Skin epidermis (tissue), 12 donors: Measurements from ENCODE around the gene EHMT1.
"Not testable (repeated sequence)": the region's sequence is repeated elsewhere in the genome, so short reads cannot be mapped to it uniquely, and the experiment has no call there.

Experiments used
- H3K27ac ChIP-seq, 21 experiments: fragments of 200-600 bp; sonication (generic) in 11 of 21; one replicate each; pipeline ENCODE4 v1.5.0; 2020; ENCODE audit warnings: mild to moderate bottlenecking in 3 of 21, inconsistent platforms in 2 of 21, moderate library complexity in 2 of 21
- H3K4me3 ChIP-seq, 7 experiments: fragments of 200-600 bp; sonication (generic) in 2 of 7; one replicate each; pipeline ENCODE4 v1.5.0; 2020; ENCODE audit warnings: inconsistent platforms in 2 of 7, mild to moderate bottlenecking in 2 of 7, moderate library complexity in 1 of 7

Gene EHMT1

DNA sequence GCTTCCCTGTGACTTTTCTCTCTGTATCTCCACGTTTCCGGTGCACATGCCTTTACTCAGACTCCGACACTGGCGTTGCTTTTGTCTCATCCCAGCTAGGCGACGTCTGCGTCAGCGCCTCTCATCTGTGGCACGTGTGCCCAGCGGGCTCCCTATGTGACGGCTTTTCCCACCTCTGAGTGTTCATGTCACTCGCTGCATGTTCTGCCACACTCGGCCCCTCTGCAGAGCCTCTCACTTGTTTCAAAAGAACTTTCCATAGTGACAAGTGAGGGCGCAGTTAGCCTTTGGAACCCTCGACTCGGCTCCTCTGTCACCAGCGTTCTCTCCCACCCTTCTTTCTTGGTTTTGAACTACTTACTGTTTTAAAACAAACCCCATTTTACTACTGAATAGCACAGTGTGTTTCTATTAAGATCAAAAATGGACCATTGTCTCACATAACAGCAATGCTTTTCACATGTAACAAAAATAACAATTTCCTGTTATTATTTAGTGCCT, 145.4 kb downstream of the EHMT1 start:
- Histone ChIP-seq H3K4me3 (no peak overlapping the region), H3K27ac (peak overlapping the region in 2 of 21 experiments; percentile 12 to 52)

DNA sequence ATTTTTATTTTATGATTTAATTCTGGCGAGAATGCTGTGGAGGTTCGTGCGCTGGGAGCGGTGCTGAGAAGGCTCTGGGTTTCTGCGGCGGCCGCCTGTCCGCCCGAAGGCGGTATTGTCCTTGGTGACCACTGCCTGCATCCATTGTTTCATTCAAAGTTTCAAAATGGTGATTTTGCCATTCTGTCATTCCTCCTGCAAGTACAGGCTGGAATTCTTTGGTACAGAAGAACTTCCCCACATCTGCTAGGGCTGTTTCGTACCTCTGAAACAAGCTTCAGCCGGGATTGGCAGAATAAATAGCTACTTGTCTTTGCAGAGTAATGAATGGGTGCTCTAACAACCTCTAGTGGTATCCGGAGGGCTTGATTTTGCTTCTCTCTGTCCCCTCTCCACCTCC, 146.2 kb downstream of the EHMT1 start:
- Histone ChIP-seq H3K27ac (peak overlapping the region in 3 of 21 experiments; percentile 16 to 52 (median 49)), H3K4me3 (no peak overlapping the region)

DNA sequence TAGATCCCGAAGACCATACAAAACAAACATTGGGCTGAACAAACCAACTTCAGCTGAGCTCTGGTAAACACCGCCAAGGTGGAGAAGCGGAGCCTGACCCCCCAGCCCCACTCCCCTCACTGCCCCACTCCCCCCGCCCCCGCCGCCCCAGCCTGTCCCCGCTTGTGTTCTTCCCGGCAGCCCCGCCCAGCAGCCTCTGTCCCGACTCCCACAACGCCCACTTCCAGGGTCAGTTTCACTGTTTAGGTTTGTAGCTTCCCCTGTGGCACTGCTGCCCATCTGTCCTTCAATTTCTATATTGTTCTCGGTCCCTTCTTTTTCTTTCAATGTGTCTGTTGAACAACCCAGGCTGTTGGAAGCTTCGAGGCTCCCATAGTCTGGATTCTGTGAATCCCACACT, 146.7 kb downstream of the EHMT1 start:
- Histone ChIP-seq H3K4me3 (no peak overlapping the region), H3K27ac (peak overlapping the region in 2 of 21 experiments; percentile 34 to 49)

DNA sequence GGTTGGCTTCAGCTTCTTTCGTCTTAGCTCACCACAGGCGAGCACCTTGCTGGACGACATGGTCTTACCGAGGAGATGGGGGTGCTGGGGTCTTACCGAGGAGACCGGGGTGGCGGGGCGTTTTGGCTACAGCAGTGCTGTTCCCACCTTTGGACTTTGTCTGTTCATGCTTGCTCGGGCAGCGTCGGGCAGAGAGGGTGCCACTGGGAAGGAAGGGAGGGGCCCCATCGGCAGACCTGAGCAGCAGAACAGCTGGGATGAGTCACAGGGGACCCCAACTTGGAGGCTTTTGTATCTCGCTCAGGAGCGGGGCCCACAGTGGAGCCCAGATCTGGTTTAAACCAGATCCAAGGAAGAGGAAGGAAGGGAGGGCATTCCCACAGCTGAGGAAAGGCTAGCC, 152.8 kb downstream of the EHMT1 start:
- H3K27ac ChIP-seq: no peak overlapping the region
- H3K4me3 ChIP-seq: no peak overlapping the region

DNA sequence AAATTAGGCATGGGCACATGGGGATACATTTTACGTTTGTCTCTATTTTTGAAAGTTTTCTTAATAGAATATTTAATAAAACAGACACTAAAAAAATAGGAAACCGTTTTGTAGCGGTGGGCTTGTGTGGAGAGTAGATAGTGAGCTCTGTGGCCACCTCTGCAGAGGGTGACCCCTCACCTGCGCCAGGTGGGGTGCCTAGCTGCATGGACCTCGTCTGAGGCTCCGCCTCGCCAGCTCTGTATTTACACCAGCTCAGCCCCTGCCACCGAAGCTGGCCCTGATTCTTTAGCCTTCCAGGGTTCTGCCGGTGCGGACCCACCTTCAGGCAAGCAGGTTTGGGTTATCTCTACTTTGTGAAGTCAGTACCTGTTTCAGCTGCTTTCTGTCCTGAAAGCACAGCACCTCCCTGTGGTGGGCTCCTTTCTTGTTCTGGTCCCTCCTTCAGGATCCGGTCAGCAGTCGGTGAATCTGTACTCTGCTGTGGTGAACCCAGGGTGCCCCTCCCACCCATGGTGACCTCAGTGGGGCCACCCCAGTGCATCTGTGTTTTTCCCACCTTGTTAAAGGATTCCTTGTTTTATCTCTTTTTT, 153.6 kb downstream of the EHMT1 start:
- H3K4me3 ChIP-seq: no peak overlapping the region

DNA sequence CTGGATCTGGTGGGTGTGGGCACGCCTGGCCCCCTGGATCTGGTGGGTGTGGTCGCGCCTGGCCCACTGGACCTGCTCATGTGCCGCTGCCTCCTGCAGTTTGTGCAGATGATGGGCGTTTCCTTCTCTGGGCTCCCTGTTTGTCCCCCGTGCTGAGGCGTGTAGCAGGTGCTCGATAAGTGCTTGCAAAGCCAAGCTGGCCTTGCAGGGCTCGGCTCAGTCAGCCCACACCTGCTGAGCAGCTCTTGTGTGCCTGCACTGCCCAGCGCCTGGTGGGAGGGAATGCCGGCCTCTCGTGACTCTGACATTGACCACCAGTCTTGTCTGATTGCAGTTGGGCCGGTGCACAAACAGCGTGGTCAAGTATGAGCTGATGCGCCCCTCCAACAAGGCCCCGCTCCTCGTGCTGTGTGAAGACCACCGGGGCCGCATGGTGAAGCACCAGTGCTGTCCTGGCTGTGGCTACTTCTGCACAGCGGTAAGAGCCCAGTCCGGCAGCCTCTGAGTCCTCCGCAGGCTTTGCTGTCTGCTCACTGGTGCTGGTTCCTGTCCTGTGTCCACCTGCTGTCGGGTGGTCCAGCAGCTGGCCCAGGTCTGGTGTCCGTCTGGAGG, 156.1 kb downstream of the EHMT1 start:
- Histone ChIP-seq H3K27ac (no peak overlapping the region), H3K4me3 (no peak overlapping the region)

More for the DNA sequence above, 153.6 kb downstream of the EHMT1 start:
- H3K27ac ChIP-seq: no peak overlapping the region

DNA sequence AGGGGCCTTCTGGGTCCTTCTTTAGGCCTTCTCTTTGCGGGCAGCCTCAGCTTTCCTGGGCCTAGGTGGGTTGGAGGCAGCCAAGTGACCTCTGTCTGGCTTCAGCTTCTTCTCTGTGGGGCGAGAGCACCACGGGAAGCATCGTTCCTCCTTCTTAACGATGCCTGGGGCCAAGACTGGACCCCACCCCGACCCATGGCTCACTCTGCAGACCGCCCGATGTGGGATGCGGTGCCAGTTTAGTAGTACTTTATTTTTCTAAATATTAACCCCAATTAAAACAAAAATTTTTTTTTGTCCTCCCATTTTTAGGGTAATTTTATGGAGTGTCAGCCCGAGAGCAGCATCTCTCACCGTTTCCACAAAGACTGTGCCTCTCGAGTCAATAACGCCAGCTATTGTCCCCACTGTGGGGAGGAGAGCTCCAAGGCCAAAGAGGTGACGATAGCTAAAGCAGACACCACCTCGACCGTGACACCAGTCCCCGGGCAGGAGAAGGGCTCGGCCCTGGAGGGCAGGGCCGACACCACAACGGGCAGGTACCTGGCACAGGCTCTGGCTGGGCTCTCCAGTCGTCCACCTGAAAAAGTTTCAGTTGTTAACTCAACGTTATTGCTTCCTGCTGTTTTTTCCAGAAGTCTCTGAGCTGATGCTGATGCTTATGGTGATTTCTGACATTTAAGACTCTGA, 157.6 kb downstream of the EHMT1 start:
- H3K27ac ChIP-seq: no peak overlapping the region
- H3K4me3 ChIP-seq: no peak overlapping the region

DNA sequence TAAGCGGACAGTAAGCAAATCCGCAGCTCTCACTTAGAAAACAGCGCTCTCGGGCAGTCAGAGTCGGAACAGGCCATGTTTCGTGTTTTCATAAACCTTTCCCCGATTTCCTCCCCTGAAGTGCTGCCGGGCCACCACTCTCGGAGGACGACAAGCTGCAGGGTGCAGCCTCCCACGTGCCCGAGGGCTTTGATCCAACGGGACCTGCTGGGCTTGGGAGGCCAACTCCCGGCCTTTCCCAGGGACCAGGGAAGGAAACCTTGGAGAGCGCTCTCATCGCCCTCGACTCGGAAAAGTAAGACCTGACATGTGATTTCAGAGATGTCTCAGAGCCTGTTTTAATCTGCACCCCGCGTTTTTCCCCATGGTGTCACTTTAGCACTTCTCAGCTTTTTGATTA, 159.0 kb downstream of the EHMT1 start:
- H3K27ac ChIP-seq: no peak overlapping the region
- H3K4me3 ChIP-seq: no peak overlapping the region

DNA sequence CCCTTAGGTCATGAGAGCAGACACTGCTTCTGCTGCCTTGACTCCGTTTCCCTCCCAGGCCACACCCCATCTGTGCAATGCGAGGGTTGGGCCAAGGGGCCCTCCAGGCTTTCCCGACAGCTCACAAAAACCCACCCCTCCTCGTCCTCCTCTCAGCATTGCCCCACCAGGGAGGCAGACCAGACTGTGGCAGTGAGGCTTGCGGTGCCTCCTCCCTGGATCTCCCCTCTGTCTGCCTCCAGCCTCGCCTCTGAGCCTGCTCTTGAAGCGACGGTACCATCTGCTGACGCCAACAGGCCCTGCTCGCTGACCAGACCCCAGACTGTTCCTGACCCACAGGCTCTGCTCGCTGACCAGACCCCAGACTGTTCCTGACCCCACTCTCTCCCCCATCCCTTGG, 159.5 kb downstream of the EHMT1 start:
- H3K27ac ChIP-seq: no peak overlapping the region

DNA sequence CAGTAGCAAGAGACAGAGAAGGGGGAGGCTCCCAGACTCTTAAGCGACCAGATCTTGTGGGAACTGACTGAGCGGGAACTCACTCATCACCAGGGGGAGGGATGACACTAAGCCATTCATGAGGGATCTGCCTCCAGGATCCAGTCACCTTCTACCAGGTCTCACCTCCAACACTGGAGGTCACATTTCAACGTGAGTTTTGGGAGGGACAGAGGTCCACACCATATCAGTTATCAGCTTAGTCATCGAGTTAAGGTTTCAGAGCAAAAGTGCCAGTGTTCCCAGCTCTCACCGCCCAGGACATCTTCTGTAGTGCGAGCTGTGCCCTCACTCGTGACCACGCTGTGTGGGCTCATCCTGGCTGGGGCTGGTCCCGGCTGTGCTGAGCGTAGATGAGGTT, 160.1 kb downstream of the EHMT1 start:
- H3K4me3 ChIP-seq: no peak overlapping the region
- no peak overlapping the region for H3K27ac ChIP-seq

More for the DNA sequence above, 159.5 kb downstream of the EHMT1 start:
- no peak overlapping the region for H3K4me3 ChIP-seq

DNA sequence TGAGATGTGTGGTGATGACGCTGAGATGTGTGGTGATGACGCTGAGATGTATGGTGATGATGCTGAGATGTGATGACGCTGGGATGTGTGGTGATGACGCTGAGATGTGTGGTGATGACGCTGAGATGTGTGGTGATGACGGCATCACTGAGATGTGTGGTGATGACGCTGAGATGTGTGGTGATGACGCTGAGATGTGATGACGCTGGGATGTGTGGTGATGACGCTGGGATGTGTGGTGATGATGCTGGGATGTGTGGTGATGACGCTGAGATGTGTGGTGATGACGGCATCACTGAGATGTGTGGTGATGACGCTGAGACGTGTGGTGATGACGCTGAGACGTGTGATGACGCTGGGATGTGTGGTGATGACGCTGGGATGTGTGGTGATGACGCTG, 161.2 kb downstream of the EHMT1 start:
- not testable (repeated sequence) for H3K27ac ChIP-seq

DNA sequence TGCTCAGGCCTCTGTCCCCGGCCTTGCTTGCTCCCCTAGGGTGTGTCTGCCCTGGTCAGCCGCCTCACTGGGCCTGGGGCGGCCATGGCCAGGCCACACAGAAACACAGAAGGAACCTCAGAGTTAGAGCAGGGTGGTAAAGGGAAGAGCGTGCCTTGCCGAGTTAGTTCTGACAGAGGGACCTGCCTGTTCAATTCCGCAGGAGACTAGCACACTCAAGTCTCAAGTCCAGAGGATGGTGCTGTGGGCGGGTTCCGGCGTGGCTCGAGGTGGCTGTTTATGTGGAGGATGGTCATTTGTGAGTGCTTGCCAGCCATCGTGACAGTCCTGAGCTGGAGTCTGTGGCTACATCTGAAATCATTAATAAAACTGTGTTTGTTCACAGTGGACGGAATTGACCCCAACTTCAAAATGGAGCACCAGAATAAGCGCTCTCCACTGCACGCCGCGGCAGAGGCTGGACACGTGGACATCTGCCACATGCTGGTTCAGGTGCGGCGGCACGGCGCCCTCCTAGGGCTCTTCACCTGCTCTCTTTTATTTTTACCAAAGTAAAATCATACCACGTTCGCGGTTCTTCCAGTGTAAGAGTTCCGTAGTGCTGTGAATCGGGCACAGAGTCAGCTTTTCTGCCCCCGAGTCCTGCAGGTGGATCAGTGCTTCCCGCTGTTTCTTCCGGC, 163.2 kb downstream of the EHMT1 start:
- Histone ChIP-seq H3K27ac (no peak overlapping the region), H3K4me3 (no peak overlapping the region)

More for the DNA sequence above, 161.2 kb downstream of the EHMT1 start:
- not testable (repeated sequence) for H3K4me3 ChIP-seq

DNA sequence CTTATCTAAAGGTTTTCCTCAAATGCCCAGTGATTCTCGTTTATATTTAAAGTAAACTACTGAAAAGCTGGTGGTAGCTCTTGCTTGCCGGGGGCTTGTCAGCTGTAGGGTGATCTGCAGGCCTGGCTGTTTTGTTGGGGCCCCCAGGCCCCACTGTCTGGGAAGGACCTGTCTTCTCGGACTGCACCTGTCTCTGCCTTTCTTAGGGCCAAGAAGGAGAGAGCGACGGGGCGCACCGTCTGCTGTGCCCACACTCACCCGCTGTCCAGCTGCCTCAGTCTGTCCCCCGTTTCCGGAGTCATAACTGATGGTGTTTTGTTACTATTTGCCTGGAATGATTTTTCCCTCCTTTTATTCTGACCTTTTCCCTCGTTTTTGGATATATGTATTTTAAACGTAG, 164.7 kb downstream of the EHMT1 start:
- Histone ChIP-seq H3K27ac (no peak overlapping the region), H3K4me3 (no peak overlapping the region)

DNA sequence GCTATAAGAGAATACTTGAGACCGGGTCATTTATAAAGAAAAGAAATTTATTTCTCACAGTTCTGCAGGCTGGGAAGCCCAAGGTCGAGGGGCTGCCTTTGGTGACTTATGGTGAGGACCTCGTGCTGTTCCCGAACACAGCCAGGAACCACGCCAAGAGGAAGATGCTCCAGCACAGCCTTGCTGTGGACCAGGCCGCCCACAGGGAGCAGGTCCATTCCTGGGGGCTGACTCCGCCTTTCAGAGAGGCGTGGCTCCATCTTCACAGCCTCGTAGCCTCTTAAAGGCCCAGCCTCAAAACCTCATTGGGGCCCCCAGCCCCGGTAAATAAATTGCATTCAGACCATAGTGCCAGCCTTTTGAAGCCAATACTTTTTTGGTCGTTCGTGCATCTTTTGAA, 165.2 kb downstream of the EHMT1 start:
- Histone ChIP-seq H3K27ac (no peak overlapping the region), H3K4me3 (no peak overlapping the region)

DNA sequence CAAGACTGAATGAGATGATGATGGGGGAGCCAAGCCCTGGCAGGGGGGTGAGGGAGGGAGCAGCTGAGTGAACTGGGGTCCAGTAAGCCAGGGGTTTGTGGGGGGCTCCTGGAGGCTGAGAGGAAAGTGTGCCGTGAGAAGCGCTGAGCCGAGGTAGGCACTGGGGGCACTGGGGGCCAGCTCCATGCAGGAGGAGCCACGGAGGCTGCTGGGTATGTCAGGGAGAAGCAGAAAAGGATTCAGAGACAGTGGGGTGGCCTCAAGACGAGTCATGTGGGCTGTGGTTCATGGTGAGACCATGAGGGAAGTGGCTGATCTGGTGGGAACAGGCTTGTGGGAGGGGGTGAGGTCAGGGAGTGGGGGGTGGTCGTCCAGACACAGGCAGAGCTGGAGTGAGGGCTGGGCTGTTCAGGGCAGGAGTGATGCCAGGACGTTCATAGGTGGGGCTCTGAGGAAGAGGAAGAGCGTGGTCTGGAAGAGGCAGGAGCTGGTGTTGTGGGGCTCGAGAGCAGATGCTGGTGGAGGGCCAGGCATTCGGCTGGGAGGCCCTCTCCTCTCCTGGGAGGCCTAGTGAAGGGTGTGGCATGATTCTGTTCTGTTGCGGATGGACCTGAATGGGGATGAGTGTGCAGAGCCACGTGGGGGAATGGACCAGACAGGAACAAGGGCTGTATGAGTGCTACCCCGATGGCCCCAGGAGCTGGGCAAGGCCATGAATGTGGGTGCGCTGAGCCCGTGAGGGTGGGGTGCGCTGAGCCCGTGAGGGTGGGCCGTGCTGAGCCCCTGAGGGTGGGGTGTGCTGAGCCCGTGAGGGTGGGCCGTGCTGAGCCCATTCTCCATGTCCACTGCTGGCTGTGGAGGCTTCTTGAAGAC, 166.1 kb downstream of the EHMT1 start:
- Histone ChIP-seq H3K4me3 (no peak overlapping the region), H3K27ac (no peak overlapping the region)

DNA sequence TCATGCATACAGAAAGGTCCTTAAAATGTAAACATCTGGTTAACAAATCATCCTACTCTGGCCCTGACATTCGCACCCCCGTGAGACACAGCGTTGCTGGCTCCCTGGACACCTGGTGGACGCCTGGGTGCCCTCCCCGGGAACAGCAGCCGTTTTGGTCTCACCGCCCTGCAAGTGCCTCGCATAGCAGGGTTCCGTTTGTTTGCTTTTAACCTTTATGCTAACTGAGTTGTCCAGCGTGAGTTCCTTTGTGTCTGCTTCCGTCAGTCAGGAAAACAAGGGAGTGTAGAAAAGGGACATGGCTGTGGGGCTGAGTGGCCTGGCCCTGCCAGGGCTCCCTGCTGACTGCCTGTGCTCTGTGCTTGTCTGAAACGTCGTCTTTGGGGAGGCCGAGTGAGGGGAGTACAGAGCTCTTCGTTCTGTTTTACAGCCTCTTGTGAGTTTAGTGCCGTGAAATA, 166.9 kb downstream of the EHMT1 start:
- Histone ChIP-seq H3K4me3 (no peak overlapping the region), H3K27ac (no peak overlapping the region)

DNA sequence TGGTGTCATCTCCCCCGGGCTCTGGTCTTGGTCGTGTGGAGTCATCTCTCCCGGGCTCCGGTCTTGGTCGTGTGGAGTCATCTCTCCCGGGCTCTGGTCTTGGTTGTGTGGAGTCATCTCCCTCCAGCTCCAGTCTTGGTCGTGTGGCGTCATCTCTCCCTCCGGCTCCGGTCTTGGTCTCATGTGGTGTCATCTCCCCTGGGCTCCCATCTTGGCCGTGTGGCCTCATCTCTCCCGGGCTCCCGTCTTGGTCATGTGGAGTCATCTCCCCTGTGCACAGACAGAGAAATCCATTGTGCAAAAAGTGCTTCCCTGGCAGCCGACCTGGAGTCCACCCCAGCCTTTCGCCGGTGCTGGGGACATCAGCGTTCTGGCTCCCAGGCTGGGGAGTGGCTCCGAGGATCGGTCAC, 167.7 kb downstream of the EHMT1 start:
- no peak overlapping the region for H3K4me3 ChIP-seq
- no peak overlapping the region for H3K27ac ChIP-seq

DNA sequence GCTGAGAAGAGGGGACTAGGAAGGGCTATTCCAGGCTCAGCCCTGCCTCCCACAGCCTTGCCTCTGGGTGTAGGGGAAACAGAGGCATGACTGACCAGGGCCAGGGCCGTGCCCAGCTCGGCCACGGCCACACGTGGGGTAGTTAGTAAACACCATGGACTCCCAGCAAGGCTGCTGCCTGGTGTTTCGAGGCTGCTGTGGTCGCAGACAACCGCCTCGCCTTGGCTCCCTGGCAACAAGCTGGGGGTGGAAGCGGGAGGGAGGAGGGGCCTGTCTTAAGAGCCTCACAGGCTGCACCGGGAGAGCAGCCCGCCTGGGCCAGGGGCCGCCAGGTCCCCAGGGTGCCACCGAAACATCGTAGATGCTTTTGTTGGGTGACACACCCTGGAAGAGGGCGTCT, 168.6 kb downstream of the EHMT1 start:
- H3K4me3 ChIP-seq: no peak overlapping the region

DNA sequence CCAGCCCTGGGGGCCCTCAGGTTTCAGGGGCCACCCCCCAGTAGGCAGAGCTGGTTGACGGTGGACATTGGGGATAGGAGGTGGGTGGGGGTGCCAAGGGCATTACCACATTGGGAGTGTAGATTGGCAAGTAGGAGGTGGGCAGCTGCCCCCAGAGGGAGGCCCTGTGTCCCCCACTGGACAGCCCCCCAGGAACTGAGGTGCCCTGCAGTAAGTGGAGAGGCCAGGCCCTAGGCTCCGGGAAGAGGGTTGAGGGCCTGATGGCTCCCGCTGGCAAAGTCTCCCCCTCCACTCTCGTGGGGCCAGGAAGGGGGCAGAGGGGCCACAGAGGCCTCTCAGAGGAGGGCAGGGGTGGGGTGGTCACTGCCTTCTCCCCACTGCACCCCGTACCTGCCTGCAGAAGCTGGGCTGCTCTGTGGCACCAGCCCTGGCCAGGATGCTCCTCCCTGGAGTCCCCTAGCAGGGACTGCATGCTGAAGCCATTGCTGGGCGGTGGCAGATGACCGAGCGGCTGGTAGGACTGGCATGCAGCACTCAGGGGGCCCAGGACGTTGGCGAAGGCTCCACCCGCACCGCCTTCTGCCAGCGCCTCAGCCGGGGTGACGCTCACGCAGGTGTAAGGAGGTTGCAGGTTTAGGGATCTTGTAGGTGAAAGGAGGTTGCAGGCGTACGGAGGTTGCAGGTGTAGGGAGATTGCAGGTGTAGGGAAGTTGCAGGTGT, 169.1 kb downstream of the EHMT1 start:
- Histone ChIP-seq H3K27ac (no peak overlapping the region), H3K4me3 (no peak overlapping the region)

More for the DNA sequence above, 168.6 kb downstream of the EHMT1 start:
- H3K27ac ChIP-seq: no peak overlapping the region
